GM19372 (cell line): ENCODE results near the gene SPHK2.

Experiments
- ATAC-seq: cut with Tn5 transposase; IDR thresholded peaks from one replicate; pipeline ENCODE4 v1.9.1; 2021; ENCODE audit warnings: mild to moderate bottlenecking, low read depth, moderate library complexity; ENCODE audit not compliant: unreplicated experiment

The SPHK2 gene

DNA sequence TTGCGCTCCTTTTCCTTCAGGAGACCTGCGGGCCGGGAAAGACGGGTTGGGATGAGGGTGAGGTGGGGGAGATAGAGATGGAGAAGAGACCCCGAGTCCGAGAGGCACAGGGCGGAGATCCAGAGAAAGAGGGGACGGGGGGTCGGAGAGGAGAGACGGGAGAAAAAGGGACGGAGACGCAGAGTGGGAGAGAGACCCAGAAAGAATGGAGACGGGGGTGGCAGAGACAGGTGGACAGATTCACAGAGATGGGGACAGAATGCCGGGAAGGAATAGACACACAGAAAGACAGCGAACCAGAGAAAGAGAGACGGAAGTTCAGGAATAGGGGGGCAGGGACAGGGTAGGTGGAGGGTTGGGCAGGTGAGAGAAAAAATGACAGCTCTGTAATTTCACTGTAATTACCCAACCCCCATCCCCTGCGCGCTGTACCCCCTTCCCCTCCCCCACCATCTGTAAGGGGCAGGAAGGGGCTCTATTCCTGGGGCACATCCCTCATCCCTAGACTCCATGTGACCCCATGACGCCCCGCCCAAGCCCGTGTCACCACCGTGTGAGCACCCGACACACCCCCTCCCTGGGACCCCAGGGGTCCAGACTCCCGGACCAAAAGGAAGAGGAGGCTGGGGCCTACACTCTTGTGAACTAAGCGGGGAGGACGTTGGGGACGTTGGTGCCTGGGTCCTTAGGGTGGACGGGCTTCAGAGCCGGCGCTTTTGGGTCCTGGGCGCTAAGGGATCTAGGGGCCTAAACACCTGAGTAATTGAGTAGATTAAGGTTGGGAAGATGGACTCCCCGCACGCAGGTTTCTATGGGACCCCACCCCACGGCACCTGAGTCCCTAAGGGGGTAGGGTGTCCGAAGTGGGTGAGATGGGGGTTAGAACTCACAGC is 16.9 kb downstream of the SPHK2 start:
- no peak for ATAC-seq

- no peak for ATAC-seq
Observed at GRCh38 chr19:48636859-48637448, 17.6 kb downstream of the SPHK2 start, which contains the start of gene DBP. Gene DBP (minus strand): TSS chr19:48637379. CDS start chr19:48636994, 385 bp downstream.

- ATAC-seq, result peak; percentile 77
Observed at GRCh38 chr19:48637449-48637947, 18.2 kb downstream of the SPHK2 start.

GRCh38 chr19:48637948-48638830 is 18.9 kb downstream of the SPHK2 start:
- peak; percentile 17 for ATAC-seq

- no peak for ATAC-seq
Observed at GRCh38 chr19:48638831-48639381, 19.6 kb downstream of the SPHK2 start.

DNA sequence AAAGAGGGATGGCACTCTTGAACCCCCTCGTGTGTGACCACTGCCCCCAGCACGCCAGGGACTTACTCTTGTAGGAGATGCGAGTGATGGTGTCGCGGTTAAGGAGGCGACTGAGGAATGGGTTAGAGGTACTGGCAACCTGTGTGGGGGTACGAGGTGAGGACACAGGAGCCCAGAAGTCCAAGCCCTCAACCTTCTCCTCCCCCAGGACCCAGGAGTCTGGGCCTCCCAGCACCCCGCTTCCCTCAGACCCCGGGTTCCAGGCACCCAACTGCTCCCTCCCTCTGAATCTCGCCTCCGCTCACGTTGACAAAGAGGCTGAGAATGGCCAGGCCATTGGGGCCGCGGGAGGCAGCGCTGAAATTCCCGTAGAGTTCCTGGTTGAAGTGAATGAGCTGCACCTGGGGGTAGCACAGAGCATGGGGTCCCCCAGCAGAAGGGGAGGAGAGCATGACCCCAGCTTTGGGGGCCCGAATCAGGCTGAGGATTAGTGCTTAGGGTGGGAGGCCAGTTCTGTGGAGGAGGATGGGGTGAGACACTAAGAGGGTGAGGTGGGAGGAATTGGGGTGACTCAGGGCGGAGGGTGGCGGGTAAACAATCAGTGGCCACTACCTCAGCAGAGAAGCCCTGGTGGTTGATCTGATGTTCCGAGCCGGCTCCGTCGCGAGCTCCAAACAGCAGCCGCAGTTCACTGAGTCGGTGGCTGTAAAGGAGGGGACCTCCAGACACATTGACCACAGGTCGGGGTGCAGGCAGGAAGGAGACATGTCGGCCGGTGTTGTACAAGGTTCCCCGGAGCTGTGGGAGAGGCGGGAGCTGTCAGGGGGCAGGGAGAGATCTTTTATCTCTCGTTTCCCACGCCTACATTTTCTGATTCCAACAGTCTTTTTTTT is 20.4 kb downstream of the SPHK2 start:
- ATAC-seq, result no peak

GRCh38 chr19:48641850-48642249 is 22.5 kb downstream of the SPHK2 start:
- ATAC-seq, result no peak

DNA sequence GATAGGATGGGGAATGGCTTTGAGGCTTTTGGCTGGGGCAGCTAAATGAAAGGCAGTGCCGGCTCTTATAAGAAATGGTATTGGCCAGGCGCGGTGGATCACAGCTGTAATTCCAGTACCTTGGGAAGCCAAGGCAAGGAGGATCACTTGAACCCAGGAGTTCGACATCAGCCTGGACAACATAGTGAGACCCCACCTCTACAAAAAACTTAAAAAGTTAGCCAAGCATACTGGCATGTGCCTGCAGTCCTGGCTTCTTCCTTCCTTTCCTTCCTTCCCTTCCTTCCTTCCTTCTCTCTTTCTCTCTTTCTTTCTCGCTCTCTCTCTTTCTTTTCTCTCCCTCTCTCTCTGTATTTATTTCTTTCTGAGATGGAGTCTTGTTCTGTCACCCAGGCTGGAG is 23.6 kb downstream of the SPHK2 start:
- no peak for ATAC-seq

- no peak for ATAC-seq
Observed at GRCh38 chr19:48644355-48644754, 25.0 kb downstream of the SPHK2 start.

GRCh38 chr19:48644839-48645619 is 25.7 kb downstream of the SPHK2 start:
- ATAC-seq, result no peak

DNA sequence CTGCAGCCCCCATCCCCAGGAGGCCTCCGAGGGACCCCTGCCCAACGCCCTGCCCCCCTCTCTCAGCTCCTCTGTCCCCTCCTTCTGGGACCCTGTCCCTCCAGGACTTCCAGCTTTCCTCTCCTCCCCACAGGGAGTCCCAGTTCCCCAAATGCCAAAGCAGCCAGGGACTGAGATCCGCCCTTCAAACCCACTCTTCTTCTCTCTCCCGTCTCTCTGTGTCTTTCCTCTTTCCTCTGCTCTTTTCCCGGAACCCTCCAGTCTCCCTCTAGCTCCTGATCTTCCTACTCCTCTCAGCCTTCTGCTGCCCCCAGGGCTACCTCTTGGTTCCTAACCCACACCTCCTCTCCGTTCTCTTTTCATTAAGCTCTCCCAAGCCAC is 26.3 kb downstream of the SPHK2 start:
- no peak for ATAC-seq

GRCh38 chr19:48646001-48646721 is 26.9 kb downstream of the SPHK2 start, which contains the start of gene CA11:
Gene CA11 (minus strand): TSS chr19:48646187. CDS start chr19:48645632, 555 bp downstream.
- peak; percentile 78 for ATAC-seq

DNA sequence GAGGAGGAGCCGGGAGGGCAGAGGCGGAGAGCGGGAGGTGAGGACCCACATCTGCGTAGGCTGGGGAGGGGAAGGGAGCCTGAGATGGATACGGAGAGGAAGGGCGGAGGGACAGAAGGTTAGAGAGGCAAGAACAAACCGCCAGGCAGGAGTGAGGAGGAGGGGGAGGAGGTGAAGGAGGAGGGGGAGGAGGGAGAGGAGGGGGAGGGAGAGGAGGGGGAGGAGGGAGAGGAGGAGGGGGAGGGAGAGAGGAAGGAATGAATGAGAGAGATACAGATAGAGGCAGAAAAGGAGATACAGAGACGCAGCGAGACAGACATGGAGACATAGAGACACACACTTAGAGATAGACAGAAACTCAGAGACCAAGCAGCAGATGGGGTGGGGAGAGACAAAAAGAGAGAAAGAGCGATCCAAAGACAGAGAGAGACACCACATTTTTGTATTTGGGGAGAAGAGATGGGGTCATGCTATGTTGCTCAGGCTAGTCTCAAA is 27.5 kb downstream of the SPHK2 start:
- no peak for ATAC-seq

DNA sequence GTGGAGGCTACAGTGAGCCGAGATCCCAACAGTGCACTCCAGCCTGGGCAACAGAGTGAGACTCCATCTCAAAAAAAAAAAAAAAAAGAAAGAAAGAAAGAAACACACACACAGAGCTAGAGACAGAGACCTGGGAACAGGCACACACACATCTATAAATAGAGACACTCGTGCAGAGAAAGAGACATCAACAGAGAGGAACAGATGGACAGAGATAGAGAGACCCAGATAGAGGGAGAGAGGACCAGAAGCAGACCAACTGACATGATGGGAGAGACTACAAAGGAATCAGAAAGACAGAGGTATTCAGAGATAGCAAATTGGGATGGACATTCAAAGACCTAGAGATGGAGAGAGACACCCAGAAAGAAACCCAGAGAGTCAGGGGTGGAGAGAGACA is 28.8 kb downstream of the SPHK2 start:
- no peak for ATAC-seq

GRCh38 chr19:48650974-48651682 is 31.8 kb downstream of the SPHK2 start:
- no peak for ATAC-seq

DNA sequence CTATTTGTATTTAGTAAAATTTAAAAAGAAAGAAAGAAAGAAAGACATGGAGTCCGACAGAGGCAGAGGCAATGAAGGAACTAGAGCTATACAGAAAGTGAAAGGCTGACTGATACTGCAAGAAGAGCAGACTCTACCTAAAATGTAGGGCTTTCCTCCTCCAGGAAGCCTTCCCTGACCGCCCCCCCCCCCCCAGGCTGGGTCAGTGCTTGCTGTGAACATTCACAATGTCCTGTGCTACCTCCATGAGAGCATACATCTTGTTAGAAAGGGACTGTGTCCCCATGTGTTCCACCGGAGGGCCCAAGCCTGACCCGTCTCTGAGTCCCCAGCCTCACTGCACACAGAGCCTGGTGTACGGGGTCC is 32.4 kb downstream of the SPHK2 start:
- ATAC-seq, result no peak
